ENCODE data around the gene USP2. TPM values are rescaled to one million over a fixed set of nuclear protein-coding genes. Genes with fewer than 3 reads are reported as not detected.

USP2 gene
- total RNA-seq, 1 experiment from 2014 or later: 14.4 TPM

DNA sequence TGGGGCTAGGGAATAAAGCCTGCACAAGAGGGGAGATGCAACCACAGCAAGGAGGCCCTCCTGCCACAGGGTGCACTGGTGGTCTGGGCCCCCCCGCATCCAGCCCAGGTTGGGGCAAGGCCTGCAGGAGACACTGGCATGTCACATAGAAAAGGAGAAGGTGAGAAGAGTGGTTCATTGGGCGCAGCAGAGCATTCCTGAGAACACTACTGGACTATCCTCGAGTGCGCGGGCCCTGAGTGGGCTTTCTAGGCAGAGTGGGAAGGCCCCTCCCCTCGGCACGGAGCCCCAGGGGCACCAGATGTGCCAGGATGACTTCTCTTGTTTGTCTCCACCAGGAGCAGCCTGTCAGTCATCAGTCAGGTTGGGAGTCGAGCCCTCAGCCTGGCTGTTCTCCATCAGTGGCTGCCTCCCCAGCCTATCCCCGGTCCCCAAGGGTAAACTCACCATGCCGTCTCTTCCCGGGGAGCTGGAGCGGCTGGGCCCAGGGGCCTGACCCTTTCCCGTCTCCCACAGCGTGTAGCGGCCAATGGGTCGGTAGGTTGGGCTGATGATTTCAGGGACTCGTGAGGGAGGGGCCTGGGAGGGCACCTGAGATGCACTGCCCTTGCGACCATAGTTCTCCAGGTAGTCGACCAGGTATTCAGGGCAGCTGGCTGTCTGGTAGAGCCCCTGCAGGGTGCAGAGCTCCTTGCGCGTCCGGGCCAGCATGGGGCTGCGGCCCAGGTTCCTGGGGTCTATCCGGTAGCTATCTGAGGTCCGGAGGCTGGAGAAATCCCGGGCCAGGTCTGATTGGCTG is 9.0 kb downstream of the USP2 start:
- no TSS peak for BruUV-seq (replicated peaks)
- CTCF ChIA-PET: interaction anchor here (3.3 to 11.8 kb wide), 3 partner anchors 10 to 50 kb away, joined by 30 to 220 read pairs (median 37); partner anchors contain the start of gene C1QTNF5
- Histone ChIP-seq H3K27me3 (replicated peaks; ENCODE audit: control insufficient read depth, insufficient read depth, low read length) (no peaks in the 10 kb centered on the region), H3K4me3 (ENCODE audit: low read depth, low read length) (no peak overlapping the region), H3K4me1 (peaks cover 38% of the 10 kb centered on the region), H3K36me3 (ENCODE audit: control insufficient read depth, insufficient read depth, low read length) (no peaks in the 10 kb centered on the region), H3K9me3 (no peaks in the 10 kb centered on the region)
- peak in 1 of 2 experiments; percentile 4 for DNase-seq
- intact Hi-C loops (cut with micrococcal nuclease; ENCODE audit: unreplicated experiment): no loop called here
- Mint-ChIP-seq H3K27me3 (ENCODE audit: insufficient read depth, unreplicated experiment) (no peaks in the 10 kb centered on the region), H3K36me3 (ENCODE audit: insufficient read depth, unreplicated experiment) (no peaks in the 10 kb centered on the region), H3K9me3 (ENCODE audit: unreplicated experiment) (no peaks in the 10 kb centered on the region), H3K4me3 (ENCODE audit: unreplicated experiment) (no peak overlapping the region), H3K27ac (ENCODE audit: unreplicated experiment) (no peak overlapping the region), H3K4me1 (ENCODE audit: low read depth, unreplicated experiment) (peaks cover 32% of the 10 kb centered on the region)
- POLR2A ChIA-PET: no interaction called here
- TF ChIP-seq, protein P1, sequence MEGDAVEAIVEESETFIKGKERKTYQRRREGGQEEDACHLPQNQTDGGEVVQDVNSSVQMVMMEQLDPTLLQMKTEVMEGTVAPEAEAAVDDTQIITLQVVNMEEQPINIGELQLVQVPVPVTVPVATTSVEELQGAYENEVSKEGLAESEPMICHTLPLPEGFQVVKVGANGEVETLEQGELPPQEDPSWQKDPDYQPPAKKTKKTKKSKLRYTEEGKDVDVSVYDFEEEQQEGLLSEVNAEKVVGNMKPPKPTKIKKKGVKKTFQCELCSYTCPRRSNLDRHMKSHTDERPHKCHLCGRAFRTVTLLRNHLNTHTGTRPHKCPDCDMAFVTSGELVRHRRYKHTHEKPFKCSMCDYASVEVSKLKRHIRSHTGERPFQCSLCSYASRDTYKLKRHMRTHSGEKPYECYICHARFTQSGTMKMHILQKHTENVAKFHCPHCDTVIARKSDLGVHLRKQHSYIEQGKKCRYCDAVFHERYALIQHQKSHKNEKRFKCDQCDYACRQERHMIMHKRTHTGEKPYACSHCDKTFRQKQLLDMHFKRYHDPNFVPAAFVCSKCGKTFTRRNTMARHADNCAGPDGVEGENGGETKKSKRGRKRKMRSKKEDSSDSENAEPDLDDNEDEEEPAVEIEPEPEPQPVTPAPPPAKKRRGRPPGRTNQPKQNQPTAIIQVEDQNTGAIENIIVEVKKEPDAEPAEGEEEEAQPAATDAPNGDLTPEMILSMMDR (IDR thresholded peaks at IDR 0.05; ENCODE audit: insufficient read depth in 1 of 2, low read depth in 1 of 2, low read length in 1 of 2, severe bottlenecking in 1 of 2, unreplicated experiment in 1 of 2): no peak

DNA sequence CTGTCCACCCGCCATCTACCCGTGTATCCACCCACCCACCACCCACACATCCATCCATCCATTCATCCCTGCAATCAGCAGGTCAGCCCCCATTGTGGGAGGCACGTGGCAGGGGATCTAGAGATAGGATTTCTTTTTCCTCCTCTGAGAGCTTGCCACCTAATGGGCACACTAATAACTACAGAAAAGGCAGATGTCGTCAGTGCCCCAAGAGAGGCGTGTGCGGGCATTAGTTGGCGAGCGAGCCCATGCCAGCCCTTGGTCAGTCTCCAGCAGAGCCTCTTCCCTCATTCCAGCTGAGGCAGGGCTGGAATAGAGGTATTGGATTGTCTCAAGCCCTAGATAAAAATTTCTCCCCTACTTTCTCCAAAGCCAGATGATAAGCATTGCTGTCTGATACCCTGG is 9.7 kb downstream of the USP2 start:
- no peaks in the 10 kb centered on the region for H3K27me3 Mint-ChIP-seq (ENCODE audit: insufficient read depth, unreplicated experiment)
- Histone ChIP-seq H3K9me3 (no peaks in the 10 kb centered on the region), H3K27me3 (replicated peaks; ENCODE audit: control insufficient read depth, insufficient read depth, low read length) (no peaks in the 10 kb centered on the region), H3K4me1 (peaks cover 44% of the 10 kb centered on the region), H3K36me3 (ENCODE audit: control insufficient read depth, insufficient read depth, low read length) (no peaks in the 10 kb centered on the region), H3K4me3 (ENCODE audit: low read depth, low read length) (no peak overlapping the region)
- peak in 1 of 2 experiments; percentile 2 for DNase-seq
- TF ChIP-seq, protein P1 (IDR thresholded peaks at IDR 0.05; ENCODE audit: insufficient read depth in 1 of 2, low read depth in 1 of 2, low read length in 1 of 2, severe bottlenecking in 1 of 2, unreplicated experiment in 1 of 2): no peak
- no peaks in the 10 kb centered on the region for H3K36me3 Mint-ChIP-seq (ENCODE audit: insufficient read depth, unreplicated experiment)
- intact Hi-C loops (cut with micrococcal nuclease; ENCODE audit: unreplicated experiment): no loop called here
- ChIA-PET CTCF (interaction anchor here (0.7 to 11.8 kb wide), 4 partner anchors 9 to 41 kb away, joined by 4 to 220 read pairs (median 4); partner anchors contain the start of gene C1QTNF5), POLR2A (no interaction called here)
- BruUV-seq (replicated peaks): no TSS peak
- H3K4me1 Mint-ChIP-seq (ENCODE audit: low read depth, unreplicated experiment): peaks cover 37% of the 10 kb centered on the region
- H3K4me3 Mint-ChIP-seq (ENCODE audit: unreplicated experiment): no peak overlapping the region
- no peaks in the 10 kb centered on the region for H3K9me3 Mint-ChIP-seq (ENCODE audit: unreplicated experiment)
- no peak overlapping the region for H3K27ac Mint-ChIP-seq (ENCODE audit: unreplicated experiment)

DNA sequence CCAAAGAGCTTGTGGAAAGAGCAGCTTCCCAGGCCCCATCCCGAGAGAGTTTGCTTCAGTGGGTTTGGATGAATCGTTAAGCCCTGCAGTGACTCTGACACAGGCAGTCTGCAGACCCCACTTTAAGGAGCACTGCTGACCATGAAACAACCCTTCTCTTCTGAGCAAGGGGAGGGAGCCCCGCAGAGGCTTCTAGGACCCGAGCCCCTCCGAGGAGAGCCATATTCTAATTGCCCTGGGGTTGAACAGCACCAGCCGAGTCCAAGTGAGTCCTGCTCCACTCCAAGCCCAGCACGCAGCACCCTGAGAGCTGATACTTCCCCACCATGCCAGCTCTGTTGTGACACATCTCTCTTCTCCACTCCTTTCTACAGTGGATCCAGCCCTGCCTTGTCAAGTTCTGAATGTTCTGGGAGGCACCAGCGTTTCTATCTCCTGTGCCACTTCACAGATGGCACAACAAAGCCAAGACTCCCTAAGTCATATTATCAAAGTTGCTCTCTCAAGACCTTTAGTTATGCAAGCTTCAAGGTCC is 10.4 kb downstream of the USP2 start:
- Mint-ChIP-seq H3K36me3 (ENCODE audit: insufficient read depth, unreplicated experiment) (no peaks in the 10 kb centered on the region), H3K4me3 (ENCODE audit: unreplicated experiment) (no peak overlapping the region), H3K4me1 (ENCODE audit: low read depth, unreplicated experiment) (peaks cover 44% of the 10 kb centered on the region), H3K9me3 (ENCODE audit: unreplicated experiment) (no peaks in the 10 kb centered on the region), H3K27me3 (ENCODE audit: insufficient read depth, unreplicated experiment) (no peaks in the 10 kb centered on the region), H3K27ac (ENCODE audit: unreplicated experiment) (no peak overlapping the region)
- no peaks in the 10 kb centered on the region for H3K36me3 ChIP-seq (ENCODE audit: control insufficient read depth, insufficient read depth, low read length)
- H3K4me3 ChIP-seq (ENCODE audit: low read depth, low read length): no peak overlapping the region
- peaks cover 51% of the 10 kb centered on the region for H3K4me1 ChIP-seq
- TF ChIP-seq, protein P1 (IDR thresholded peaks at IDR 0.05; ENCODE audit: insufficient read depth in 1 of 2, low read depth in 1 of 2, low read length in 1 of 2, severe bottlenecking in 1 of 2, unreplicated experiment in 1 of 2): no peak
- no peaks in the 10 kb centered on the region for H3K27me3 ChIP-seq (replicated peaks; ENCODE audit: control insufficient read depth, insufficient read depth, low read length)
- intact Hi-C loops (cut with micrococcal nuclease; ENCODE audit: unreplicated experiment): no loop called here
- ChIA-PET CTCF (interaction anchor here (0.7 to 11.8 kb wide), 7 partner anchors 9 to 49 kb away, joined by 3 to 220 read pairs (median 4); partner anchors contain the start of gene C1QTNF5), POLR2A (interaction anchor here (0.8 kb wide), 1 partner anchor 10 kb away, joined by 3 read pairs; no protein-coding TSS in a partner anchor)
- H3K9me3 ChIP-seq: no peaks in the 10 kb centered on the region
- no peak for DNase-seq
- no TSS peak for BruUV-seq (replicated peaks)
